GM21423 (cell line): Measurements from ENCODE around the gene IQCH.

Experiments
- ATAC-seq: cut with Tn5 transposase; IDR thresholded peaks from one replicate; pipeline ENCODE4 v1.9.1; 2021; ENCODE audit warnings: mild to moderate bottlenecking, moderate library complexity; ENCODE audit not compliant: unreplicated experiment

IQCH gene

GRCh38 chr15:67480741-67481140 lies 226.2 kb downstream of the IQCH start:
- ATAC-seq: no peak

GRCh38 chr15:67481680-67482079 lies 227.1 kb downstream of the IQCH start:
- no peak for ATAC-seq

- no peak for ATAC-seq
These were observed 241.0 kb downstream of the IQCH start for GRCh38 chr15:67495585-67495984.

GRCh38 chr15:67501177-67501835 lies 246.7 kb downstream of the IQCH start:
- ATAC-seq: no peak

GRCh38 chr15:67501836-67502461 lies 247.4 kb downstream of the IQCH start:
- no peak for ATAC-seq

GRCh38 chr15:67504056-67504455 lies 249.5 kb downstream of the IQCH start:
- ATAC-seq: no peak

GRCh38 chr15:67504796-67505195 lies 250.2 kb downstream of the IQCH start:
- ATAC-seq: no peak

- no peak for ATAC-seq
These were observed 251.3 kb downstream of the IQCH start for GRCh38 chr15:67505675-67506572.

- no peak for ATAC-seq
These were observed 252.5 kb downstream of the IQCH start for GRCh38 chr15:67506775-67507747.

- no peak for ATAC-seq
These were observed 253.8 kb downstream of the IQCH start for GRCh38 chr15:67508407-67508806.

GRCh38 chr15:67509918-67510317 lies 255.3 kb downstream of the IQCH start:
- ATAC-seq: no peak

GRCh38 chr15:67510597-67511190 lies 256.1 kb downstream of the IQCH start:
- ATAC-seq: no peak

GRCh38 chr15:67511606-67512005 lies 257.0 kb downstream of the IQCH start:
- ATAC-seq: no peak

GRCh38 chr15:67512140-67512539 lies 257.6 kb downstream of the IQCH start:
- ATAC-seq: no peak

GRCh38 chr15:67512933-67513714 lies 258.5 kb downstream of the IQCH start:
- no peak for ATAC-seq

GRCh38 chr15:67515090-67515489 lies 260.5 kb downstream of the IQCH start:
- no peak for ATAC-seq

- ATAC-seq: no peak
These were observed 261.0 kb downstream of the IQCH start for GRCh38 chr15:67515557-67515956.

GRCh38 chr15:67520321-67521028 lies 265.9 kb downstream of the IQCH start:
- no peak for ATAC-seq
